Activated CD4-positive, alpha-beta T cell treated with anti-CD3 and anti-CD28 coated beads, Interleukin-2, amount 50 U/mL, for 24 hours (primary cell): ENCODE results near the gene KPNA3.
A peak's percentile ranks its signal among the peaks of the same experiment; 100 is the strongest.
"Not testable (repeated sequence)": the region's sequence is repeated elsewhere in the genome, so short reads cannot be mapped to it uniquely, and the experiment has no call there.

ENCODE experiments used
- DNase-seq, 2 donors: peaks; one replicate each; pipeline ENCODE4 v3.0.0-alpha.2; 2020; ENCODE audit warnings: low read depth in 1 of 2, low spot score in 1 of 2

The KPNA3 gene

GRCh38 chr13:49810567-49811526 is 18.4 kb upstream of the KPNA3 start:
- no peak for DNase-seq

- no peak for DNase-seq
Observed at GRCh38 chr13:49807681-49808080, 15.2 kb upstream of the KPNA3 start.

GRCh38 chr13:49806126-49806536 is 13.6 kb upstream of the KPNA3 start:
- no peak for DNase-seq

GRCh38 chr13:49803047-49803446 is 10.6 kb upstream of the KPNA3 start:
- not testable (repeated sequence) for DNase-seq

- DNase-seq, result no peak
Observed at GRCh38 chr13:49802426-49802825, 9.9 kb upstream of the KPNA3 start.

- DNase-seq, result peak; percentile 22 to 28
Observed at GRCh38 chr13:49791711-49792549, 552 bp downstream of the KPNA3 start.

DNA sequence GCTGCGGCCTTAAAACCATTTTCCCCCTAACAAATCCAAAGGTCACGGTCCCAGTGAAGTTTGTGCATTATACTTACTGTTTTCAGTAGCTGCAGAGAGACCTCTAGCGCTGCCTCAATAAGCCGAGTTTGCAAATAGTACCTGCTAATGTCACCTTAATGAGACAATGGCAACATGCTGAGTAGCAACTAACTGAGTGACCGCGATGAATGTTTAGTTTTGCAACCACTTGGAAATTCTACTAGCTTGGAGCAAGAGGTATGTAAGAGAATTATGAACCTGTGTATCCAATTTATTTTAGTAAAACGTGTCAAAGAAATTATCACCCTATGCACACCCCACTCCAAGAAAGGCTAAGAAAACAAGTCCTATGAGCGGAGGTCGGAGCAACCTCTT is 1.2 kb downstream of the KPNA3 start:
- peak in 1 of 2 donors; percentile 7 for DNase-seq

DNA sequence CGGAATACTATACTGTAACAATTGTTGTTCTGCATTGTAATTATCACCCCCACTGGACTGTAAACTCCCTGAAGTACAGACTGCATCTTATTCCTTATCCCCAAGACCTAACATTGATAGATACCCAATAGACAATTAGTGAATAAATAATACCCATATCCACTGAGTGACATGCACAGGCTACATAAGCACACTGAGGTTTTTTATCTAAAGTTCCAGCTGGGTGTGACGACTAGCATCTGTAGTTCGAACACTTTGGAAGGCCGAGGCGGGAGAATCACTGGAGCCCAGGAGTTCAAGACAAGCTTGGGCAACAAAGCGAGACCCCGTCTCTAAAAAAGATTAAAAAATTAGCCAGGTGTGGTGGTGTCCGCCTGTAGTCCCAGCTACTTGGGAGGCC is 2.5 kb downstream of the KPNA3 start:
- no peak for DNase-seq

GRCh38 chr13:49786401-49787008 is 6.0 kb downstream of the KPNA3 start:
- no peak for DNase-seq

- DNase-seq, result no peak
Observed at GRCh38 chr13:49784886-49785570, 7.5 kb downstream of the KPNA3 start.

DNA sequence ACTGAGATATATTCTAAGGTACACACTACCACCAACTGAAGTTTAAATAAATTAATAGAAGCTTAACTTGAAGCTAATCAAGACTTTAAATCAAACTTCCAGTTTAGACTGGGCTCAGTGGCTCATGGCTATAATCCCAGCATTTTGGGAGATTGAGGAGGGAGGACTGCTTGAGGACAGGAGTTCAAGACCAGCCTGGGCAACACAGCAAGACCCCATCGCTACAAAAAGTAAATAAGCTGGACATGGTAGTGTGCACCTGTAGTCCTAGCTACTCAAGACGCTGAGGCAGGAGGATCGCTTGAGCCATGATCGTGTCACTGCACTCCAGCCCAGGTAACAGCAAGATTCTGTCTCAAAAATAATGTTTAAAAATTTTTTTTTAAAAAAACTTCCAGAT is 8.6 kb downstream of the KPNA3 start:
- no peak for DNase-seq

DNA sequence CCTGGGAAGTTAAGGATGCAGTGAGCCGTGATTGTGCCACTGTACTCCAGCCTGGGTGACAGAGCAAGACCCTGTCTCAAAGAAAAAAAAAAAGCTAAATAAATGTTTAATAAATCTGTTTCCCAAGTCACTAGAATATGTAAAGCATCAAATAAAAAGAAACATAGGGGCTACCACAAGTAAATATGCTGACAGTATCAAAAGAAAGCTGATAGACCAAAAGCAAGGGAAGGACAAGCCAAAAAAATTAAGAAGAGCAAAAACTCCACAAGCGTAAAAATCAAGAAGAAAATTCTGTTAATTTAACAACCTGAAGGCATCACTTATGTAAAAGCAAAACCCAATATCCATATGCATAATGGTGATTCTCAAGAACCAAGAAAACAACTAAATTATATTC is 9.7 kb downstream of the KPNA3 start:
- no peak for DNase-seq

DNA sequence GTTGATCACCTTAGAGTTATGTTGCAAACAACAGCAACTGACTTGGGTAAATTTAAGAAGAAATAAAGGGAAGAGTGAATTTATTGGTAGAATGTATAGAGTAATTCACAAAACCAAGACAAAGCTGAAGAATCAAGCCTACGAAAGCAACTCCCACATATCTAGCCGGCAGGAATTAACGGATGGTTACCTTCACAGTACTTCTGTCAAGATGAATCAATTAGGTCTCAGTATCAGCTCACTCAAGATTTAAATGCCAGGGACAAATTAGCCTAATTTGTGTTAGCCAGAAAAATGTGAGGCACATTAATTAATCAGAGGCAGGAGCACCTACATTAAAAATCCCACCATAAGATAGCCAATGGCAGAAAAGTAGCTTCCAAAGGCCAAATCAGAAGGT is 10.7 kb downstream of the KPNA3 start:
- DNase-seq, result no peak

GRCh38 chr13:49779721-49780120 is 12.8 kb downstream of the KPNA3 start:
- no peak for DNase-seq

DNA sequence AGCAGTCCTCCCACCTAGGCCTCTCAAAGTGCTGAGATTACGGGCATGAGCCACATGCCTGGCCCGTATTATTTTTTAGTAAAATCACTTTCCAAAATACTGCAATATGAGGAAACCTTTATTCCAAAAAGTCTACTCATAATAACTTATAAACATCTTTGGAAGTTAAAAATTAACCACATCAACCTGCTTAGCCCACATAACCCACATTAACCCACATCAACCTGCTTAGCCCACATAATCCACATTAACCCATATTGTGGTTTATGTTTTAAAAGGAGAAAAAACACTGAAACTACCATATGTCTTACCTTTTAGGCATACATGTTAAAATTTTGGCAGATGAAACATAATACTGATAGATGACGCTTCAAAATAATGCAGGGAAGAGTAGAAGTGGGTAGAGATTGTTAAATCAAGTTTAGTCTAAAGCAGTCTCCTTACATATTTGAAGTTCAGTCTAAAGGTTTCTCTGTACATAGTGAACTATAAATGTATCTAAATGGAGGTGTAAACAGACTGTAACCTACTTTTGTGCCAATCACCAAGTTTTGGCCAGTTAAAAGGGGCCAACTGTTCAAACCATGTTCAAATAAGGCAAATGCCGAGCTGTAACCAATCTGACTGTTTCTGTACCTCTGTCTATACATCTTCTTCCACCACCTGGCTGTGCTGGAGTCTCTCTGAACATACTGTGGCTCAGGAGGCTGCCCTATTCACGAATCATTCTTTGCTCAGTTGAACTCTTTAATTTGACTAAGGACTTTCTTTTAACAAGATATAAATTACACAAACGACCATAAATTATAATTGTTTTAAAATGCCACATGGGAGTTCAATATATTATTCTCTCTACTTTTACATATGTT is 14.5 kb downstream of the KPNA3 start:
- DNase-seq, result no peak

DNA sequence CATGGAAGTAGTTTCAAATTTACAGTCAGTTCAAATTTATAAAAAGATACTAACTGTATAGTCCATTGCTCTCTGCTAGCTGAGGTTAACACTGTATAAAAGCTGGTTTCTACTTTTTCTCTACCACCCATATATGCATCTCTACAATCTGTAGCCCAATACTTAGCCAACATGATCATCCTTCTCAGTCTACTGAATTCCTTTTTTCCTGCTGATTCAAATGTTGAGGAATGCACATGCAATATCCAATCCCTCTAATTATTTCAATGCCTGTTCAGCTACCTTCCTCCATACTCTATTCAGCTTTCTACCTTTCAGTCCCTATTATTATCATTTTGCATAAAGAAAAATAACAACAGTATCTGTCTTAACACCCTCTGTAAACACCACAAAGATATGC is 15.6 kb downstream of the KPNA3 start:
- DNase-seq, result no peak

DNA sequence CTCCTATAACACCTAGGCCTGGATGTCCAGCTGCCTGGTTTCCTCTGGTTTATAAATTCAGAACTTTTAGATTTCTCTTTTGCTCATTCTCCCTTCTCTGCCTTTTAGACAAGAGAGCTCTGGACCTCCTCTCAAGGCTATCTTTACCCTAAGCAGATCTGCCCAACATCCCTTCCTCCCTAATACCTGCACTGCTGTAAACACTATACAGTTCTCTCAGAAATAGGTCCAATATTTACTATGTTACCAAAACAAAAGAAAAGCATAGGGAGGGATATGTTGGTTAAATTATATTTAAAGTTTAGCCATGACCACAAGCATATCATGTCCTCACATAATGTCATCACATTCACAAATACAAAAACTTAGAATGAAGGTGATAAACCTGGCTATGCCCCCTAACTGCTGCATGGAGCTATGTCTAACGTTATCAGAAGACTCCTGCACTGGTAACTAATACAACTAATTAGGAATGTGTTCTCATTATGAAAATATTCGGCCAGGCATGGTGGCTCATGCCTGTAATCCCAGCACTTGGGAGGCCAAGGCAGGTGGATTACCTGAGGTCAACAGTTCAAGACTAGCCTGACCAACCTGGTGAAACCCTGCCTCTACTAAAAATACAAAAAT is 18.0 kb downstream of the KPNA3 start:
- no peak for DNase-seq

DNA sequence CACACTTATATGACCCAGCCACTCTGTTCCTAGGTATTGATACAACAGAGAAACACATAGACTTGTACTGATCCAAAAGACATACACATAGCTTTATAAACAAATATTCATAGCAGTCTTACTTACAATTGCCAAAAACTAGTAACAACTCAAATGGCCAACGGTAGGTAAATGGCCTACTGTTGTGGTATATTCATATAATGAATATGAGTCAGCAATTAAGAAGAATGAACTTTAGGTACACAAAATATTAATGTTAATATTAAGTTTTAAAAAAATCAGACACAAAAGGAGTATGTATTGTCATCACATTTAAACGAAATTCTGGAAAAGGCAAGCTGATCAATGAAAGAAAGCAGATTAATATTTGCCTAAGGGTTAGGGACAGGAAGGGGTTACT is 19.7 kb downstream of the KPNA3 start:
- DNase-seq, result no peak

GRCh38 chr13:49761811-49762210 is 30.7 kb downstream of the KPNA3 start:
- DNase-seq, result not testable (repeated sequence)

- no peak for DNase-seq
Observed at GRCh38 chr13:49760558-49760957, 31.9 kb downstream of the KPNA3 start.
